GM18907 (cell line): ENCODE measurements around the gene RPL28.
"Not testable (repeated sequence)": the region's sequence is repeated elsewhere in the genome, so short reads cannot be mapped to it uniquely, and the experiment has no call there.

Experiments used
- ATAC-seq: cut with Tn5 transposase; IDR thresholded peaks from one replicate; pipeline ENCODE4 v1.9.1; 2021; ENCODE audit warnings: mild to moderate bottlenecking, moderate library complexity; ENCODE audit not compliant: unreplicated experiment

The RPL28 gene

DNA sequence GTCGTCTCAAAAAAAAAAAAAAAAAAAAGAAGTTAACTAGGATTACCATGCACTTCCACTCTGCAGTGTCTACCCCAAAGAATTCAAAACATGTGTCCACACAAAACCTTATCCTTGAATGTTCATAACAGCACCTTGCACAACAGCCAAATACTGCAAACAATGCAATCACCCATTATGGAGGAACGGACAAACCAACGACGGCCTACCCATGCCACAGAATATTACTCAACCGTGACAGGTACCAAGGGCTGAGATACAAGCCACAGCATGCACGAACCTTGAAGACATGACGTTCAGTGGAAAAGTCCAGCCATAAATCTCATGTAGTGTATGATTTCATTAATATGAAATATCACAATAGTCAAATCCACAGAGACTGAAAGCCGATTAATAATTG is 60.3 kb downstream of the RPL28 start:
- no peak for ATAC-seq

DNA sequence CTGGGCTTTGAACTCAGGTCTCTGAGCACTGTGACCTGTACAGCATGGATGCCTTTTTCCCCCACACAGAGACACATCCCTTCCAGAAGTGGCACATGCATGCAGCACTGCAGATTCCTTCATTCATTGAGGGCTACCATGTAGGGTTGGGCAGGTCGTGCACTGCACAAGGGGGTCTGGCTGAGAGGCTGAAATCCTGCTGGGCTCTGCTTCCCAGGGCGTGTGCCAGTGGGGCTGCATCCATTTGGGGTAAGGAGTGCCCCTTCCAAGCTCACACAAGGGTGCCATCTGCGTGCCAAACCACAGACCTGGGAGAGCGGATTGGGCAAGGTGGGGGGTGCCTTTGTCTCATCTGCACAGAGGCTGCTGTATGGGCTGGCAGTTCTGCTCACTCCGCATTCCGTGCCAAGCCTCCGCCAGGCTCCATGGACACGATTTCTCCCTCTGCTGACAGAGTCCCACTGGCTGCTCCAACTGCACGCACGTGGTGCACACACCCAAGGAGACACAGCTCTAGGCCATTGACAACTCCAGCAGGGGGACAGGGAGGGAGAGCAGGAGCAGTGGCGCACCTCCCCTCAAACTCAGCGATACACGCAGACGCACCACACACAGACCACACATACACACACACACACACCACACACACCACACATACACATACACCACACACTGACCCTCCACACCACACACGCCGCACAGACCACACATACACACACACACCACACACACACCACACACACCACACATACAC is 61.9 kb downstream of the RPL28 start:
- no peak for ATAC-seq

DNA sequence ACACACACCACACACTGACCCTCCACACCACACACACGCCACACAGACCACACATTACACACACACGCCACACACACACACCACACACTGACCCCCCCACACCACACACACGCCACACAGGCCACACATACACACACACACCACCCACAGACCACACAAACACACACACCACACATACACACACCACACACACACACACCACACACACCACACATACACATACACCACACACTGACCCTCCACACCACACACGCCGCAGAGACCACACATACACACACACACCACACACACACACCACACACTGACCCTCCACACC is 62.4 kb downstream of the RPL28 start:
- not testable (repeated sequence) for ATAC-seq

DNA sequence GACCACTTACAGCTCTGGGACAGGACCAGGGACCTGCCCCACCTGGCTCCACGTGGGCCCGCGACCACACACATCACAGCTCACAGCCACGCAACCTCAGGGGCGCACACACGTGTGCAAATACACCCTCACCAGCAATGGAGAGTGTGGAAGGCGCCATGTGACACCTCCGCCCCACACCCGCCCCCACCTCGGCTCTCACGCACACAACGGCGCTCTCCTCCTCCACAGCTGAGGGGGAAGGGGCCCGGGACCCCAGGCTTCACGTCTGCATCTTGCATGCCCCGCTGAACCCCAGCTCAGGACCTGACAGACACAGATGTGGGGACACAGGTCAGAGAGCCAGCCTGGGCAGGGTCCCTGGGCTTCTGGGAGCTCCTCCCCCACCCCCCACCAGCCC is 63.7 kb downstream of the RPL28 start:
- no peak for ATAC-seq

DNA sequence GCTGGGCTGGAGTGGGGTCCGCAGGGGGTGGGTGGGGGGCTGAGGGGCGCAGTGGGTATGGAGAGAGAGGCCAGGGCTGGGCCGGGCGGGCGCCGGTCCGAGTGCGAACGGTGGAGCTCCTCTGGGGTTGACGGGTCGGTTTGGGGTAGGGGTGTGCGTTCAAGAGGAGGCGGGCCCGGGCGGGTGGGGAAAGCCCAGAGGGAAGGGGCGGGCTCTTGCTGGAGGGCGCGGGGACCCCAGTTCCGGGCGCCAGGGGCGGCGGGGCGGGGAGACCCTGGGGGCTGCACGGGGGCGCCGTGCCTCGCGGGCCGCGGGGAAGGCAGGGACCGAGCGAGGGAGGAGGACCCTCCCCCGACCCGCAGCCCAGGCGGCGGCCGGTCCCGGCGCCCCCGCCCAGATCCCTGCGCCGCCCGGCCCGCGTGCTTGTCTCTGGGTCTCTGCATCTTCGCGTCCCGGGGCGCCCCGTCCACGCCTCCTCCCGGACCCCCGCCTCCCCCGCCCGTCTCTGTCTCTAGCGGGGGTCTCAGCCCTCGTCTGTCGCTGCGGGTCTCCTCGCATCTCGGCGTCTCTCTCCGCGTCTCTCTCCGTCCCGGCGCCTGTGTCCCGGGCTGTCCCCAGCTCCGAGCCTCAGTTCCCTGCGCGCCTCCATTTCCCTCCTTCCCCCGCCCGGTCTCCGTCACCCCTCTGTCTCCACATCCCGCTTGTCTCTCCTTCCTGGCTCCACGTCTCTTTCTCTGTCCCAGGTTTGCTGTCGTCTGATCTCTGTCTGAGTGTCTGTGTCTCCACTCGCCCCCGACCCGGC is 65.6 kb downstream of the RPL28 start:
- ATAC-seq = no peak

DNA sequence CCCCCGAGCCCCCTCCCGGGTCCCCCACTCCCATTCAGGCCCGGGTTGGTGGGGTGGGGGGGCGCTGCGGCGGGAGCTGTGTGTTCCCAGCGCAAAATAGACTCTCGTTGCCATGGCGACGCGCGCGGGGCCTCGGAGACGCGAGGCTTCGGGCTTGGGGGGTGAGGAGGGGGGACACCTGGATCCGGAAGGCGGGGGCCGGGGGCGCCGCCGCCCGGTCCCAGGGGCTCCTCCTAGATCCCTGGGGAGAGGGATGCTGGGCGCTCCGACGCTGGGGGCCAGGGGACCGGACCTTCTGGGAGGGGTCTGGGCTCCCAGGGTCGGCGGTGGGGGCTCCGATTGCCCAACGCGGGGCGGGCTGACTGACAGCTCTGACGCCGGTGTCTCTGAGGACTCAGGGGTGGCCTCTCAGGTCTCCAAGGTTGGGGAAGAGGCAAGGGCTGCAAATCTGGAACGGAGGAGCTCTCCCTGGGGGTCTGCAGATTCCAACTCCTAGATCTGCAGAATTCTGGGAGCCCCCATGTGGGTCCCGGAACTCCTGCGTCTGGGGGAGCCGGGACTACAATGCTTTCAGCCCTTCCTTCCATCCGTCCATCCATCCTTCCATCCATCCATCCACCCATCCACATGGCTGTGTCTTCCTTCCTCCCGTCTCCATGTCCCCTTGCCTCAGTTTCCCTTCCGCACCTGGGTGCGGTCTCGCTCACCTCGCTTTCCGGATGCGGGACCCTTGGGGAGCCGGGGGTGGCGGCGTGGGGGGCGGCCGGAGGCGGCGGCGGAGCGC is 66.4 kb downstream of the RPL28 start:
- ATAC-seq = no peak
